B cell (primary cell): ENCODE data around the gene GRPR. TPM values are rescaled to one million over a fixed set of nuclear protein-coding genes. Genes with fewer than 3 reads are reported as not detected.

ENCODE experiments used
- ATAC-seq: fragments of 200-7000 bp; cut with Tn5 transposase; one replicate; pipeline ENCODE4 v1.10.0; 2021; ENCODE audit warnings: low read depth, mild to moderate bottlenecking, moderate number of reproducible peaks, moderate library complexity
- CTCF ChIA-PET: fragments of 350-600 bp; sonication (Branson Sonifier 250); formaldehyde crosslinking; loops from one replicate; lab custom pipeline; 2021; ENCODE audit warnings: antibody characterized with exemption, inconsistent platforms; lab: Charles Lee
- POLR2A ChIA-PET: fragments of 350-600 bp; sonication (Branson Sonifier 250); formaldehyde crosslinking; loops from one replicate; lab custom pipeline; 2021; ENCODE audit warnings: antibody characterized with exemption; lab: Charles Lee
- DNase-seq: peaks from one replicate; pipeline ENCODE4 v3.0.0; 2013
- H2AFZ ChIP-seq: 2 replicates; pipeline ENCODE4 v1.6.1; 2012; ENCODE audit warnings: mild to moderate bottlenecking, low read depth, low read length; ENCODE audit not compliant: insufficient read depth, poor library complexity, severe bottlenecking
- H3K27ac ChIP-seq, 2 donors: 1 replicate in 1 of 2; 2 replicates in 1 of 2; pipeline ENCODE4 v1.5.1; 2012 to 2013; ENCODE audit warnings: low read length in 2 of 2, mild to moderate bottlenecking in 2 of 2, moderate library complexity in 1 of 2
- H3K27me3 ChIP-seq, 4 experiments: fragments of 200-600 bp in 1 of 4; sonication (generic) in 1 of 4; replicated peaks in 1 of 4; 1 replicate in 2 of 4; 2 replicates in 2 of 4; pipeline versions ENCODE4 v1.6.1 to v1.7.0; 2013 to 2016; ENCODE audit warnings: low read length in 3 of 4, mild to moderate bottlenecking in 2 of 4, mixed read lengths in 1 of 4, moderate library complexity in 1 of 4; ENCODE audit not compliant: insufficient read depth in 4 of 4, control insufficient read depth in 3 of 4; ENCODE audit errors: control extremely low read depth in 1 of 4
- H3K36me3 ChIP-seq, 2 experiments: replicated peaks in 1 of 2; 1 replicate in 1 of 2; 2 replicates in 1 of 2; pipeline versions ENCODE4 v1.6.1 to v1.7.1; 2013; ENCODE audit warnings: low read length in 1 of 2; ENCODE audit not compliant: insufficient read depth in 2 of 2, control insufficient read depth in 1 of 2; ENCODE audit errors: control extremely low read depth in 1 of 2, extremely low read depth in 1 of 2
- H3K4me1 ChIP-seq, 2 donors: fragments of 200-600 bp in 1 of 2; sonication (generic) in 1 of 2; 1 replicate in 1 of 2; 2 replicates in 1 of 2; pipeline versions ENCODE4 v1.5.1 to v1.6.1; 2013 to 2017; ENCODE audit warnings: low read length in 2 of 2; ENCODE audit not compliant: control insufficient read depth in 2 of 2, insufficient read depth in 2 of 2
- H3K4me2 ChIP-seq: replicated peaks from 2 replicates; pipeline ENCODE3; 2012; ENCODE audit warnings: mild to moderate bottlenecking, low read depth, low read length; ENCODE audit not compliant: poor library complexity, severe bottlenecking
- H3K4me3 ChIP-seq, 5 experiments: fragments of 200-600 bp in 1 of 5; sonication (generic) in 1 of 5; 1 replicate in 3 of 5; 2 replicates in 2 of 5; pipeline versions ENCODE4 v1.5.1 to v1.7.0; 2011 to 2016; ENCODE audit warnings: low read length in 4 of 5, mild to moderate bottlenecking in 4 of 5, low read depth in 2 of 5, control low read depth in 1 of 5, moderate library complexity in 1 of 5; ENCODE audit not compliant: insufficient read depth in 1 of 5; ENCODE audit errors: control extremely low read depth in 1 of 5, extremely low read depth in 1 of 5
- H3K79me2 ChIP-seq: fragments of 200-600 bp; sonication (generic); one replicate; pipeline ENCODE4 v1.6.0; 2016; ENCODE audit warnings: low read length; ENCODE audit not compliant: control insufficient read depth, insufficient read depth
- H3K9ac ChIP-seq: fragments of 200-600 bp; sonication (generic); 2 replicates; pipeline ENCODE4 v1.6.1; 2017; ENCODE audit warnings: mild to moderate bottlenecking, low read length, moderate library complexity
- H3K9me3 ChIP-seq, 3 donors: one replicate each; pipeline versions ENCODE4 v1.6.1 to v1.7.1; 2013; ENCODE audit warnings: low read length in 2 of 3; ENCODE audit not compliant: control insufficient read depth in 2 of 3, insufficient read depth in 1 of 3; ENCODE audit errors: control extremely low read depth in 1 of 3
- H4K20me1 ChIP-seq: 2 replicates; pipeline ENCODE4 v1.6.0; 2012; ENCODE audit warnings: mild to moderate bottlenecking, low read length; ENCODE audit not compliant: insufficient read depth, control insufficient read depth, poor library complexity, severe bottlenecking
- H3K27ac Mint-ChIP-seq: one replicate; pipeline ENCODE4 v1.8.0; 2021; ENCODE audit warnings: mixed read lengths
- H3K27me3 Mint-ChIP-seq: one replicate; pipeline ENCODE4 v1.8.0; 2021; ENCODE audit warnings: mixed read lengths
- H3K4me1 Mint-ChIP-seq: one replicate; pipeline ENCODE4 v1.8.0; 2021; ENCODE audit warnings: mixed read lengths
- H3K4me3 Mint-ChIP-seq: one replicate; pipeline ENCODE4 v1.8.0; 2021; ENCODE audit warnings: mixed read lengths
- H3K9me3 Mint-ChIP-seq: one replicate; pipeline ENCODE4 v1.8.0; 2022; ENCODE audit warnings: mixed read lengths; ENCODE audit not compliant: insufficient read depth
- EZH2 ChIP-seq: IDR thresholded peaks from 2 replicates; pipeline ENCODE4 v1.6.1; 2012; ENCODE audit warnings: borderline replicate concordance, low read depth, mild to moderate bottlenecking, moderate library complexity, low read length; ENCODE audit not compliant: insufficient read depth, poor library complexity, severe bottlenecking
- WGBS: methylation state at CpG from one replicate; pipeline ENCODE4 v1.1.5; 2013; ENCODE audit warnings: missing lambda C conversion rate; ENCODE audit not compliant: insufficient coverage; 5-methylcytosine and 5-hydroxymethylcytosine counted together
- intact Hi-C: fragments of 100-400 bp; cut with micrococcal nuclease; formaldehyde crosslinking; loops from one replicate; pipeline ENCODE4 v1.10.0; 2022
- polyA plus RNA-seq: library from polyadenylated mRNA; depleted of rRNA; stranded (reverse); fragments of >200 nt; gene quantifications from 2 replicates; pipeline ENCODE4 v1.2.3, GENCODE V29; 2012
- total RNA-seq, 2 donors: library from RNA; stranded (reverse); fragments of 120-200 nt in 1 of 2; gene quantifications; 1 replicate in 1 of 2; 2 replicates in 1 of 2; pipeline versions ENCODE4 v1.2.3 to v1.2.4, GENCODE V29; 2013 to 2022
- TF ChIP-seq, protein P1 (sequence below): fragments of 200-600 bp; IDR thresholded peaks from one replicate; pipeline ENCODE4 v1.8.0; 2022; ENCODE audit warnings: antibody characterized with exemption, mild to moderate bottlenecking

Gene GRPR
- total and polyA plus RNA-seq, 2 donors (not counting 1 experiment from before 2014, with no cell fraction given), result 0.30 to 0.42 TPM

DNA sequence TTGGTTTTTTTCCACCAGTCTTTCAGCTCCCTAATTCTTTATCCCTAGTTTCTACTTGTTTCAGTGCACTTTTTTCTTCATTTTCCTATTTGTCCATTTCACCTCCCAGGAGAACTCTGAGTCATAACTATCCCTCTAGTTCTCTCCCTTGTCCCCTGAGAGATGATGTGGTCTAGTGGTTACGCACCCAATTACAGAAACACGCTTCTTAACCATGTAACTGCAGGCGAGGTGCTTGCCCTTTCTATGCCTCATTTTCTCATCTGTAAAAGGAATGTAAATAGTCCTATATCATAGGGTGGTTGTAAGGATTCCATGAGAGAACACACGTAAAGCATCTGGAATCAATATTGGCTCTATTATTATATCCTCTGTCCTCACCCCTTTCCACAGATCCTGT is 8.8 kb upstream of the GRPR start:
- Histone ChIP-seq H3K4me1 (peaks cover 22 to 24% of the 10 kb centered on the region in 2 donors), H3K9ac (no peak overlapping the region), H3K9me3 (peaks cover 0 to 2% (median 0%) of the 10 kb centered on the region in 3 donors), H2AFZ (no peak overlapping the region), H4K20me1 (no peaks in the 10 kb centered on the region), H3K4me2 (peak overlapping the region; percentile 35), H3K4me3 (no peak overlapping the region), H3K79me2 (no peaks in the 10 kb centered on the region), H3K36me3 (no peaks in the 10 kb centered on the region), H3K27ac (peak overlapping the region; percentile 41 to 42), H3K27me3 (no peaks in the 10 kb centered on the region)
- TF ChIP-seq EZH2, result no peak
- TF ChIP-seq, protein P1, sequence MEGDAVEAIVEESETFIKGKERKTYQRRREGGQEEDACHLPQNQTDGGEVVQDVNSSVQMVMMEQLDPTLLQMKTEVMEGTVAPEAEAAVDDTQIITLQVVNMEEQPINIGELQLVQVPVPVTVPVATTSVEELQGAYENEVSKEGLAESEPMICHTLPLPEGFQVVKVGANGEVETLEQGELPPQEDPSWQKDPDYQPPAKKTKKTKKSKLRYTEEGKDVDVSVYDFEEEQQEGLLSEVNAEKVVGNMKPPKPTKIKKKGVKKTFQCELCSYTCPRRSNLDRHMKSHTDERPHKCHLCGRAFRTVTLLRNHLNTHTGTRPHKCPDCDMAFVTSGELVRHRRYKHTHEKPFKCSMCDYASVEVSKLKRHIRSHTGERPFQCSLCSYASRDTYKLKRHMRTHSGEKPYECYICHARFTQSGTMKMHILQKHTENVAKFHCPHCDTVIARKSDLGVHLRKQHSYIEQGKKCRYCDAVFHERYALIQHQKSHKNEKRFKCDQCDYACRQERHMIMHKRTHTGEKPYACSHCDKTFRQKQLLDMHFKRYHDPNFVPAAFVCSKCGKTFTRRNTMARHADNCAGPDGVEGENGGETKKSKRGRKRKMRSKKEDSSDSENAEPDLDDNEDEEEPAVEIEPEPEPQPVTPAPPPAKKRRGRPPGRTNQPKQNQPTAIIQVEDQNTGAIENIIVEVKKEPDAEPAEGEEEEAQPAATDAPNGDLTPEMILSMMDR, result no peak
- Mint-ChIP-seq H3K4me1 (peaks cover 27% of the 10 kb centered on the region), H3K4me3 (peak overlapping the region; percentile 53), H3K27ac (peak overlapping the region; percentile 79), H3K9me3 (no peaks in the 10 kb centered on the region), H3K27me3 (no peaks in the 10 kb centered on the region)
- ATAC-seq (peak; percentile 24), DNase-seq (no peak)
- CTCF ChIA-PET, result no interaction called here
- no CpG with 5 or more reads among the region's 4 CpGs for WGBS
- intact Hi-C loops, result loop anchor here (1.0 kb wide), 1 partner anchor 260 kb away; the partner anchor contains the start of gene AP1S2
- POLR2A ChIA-PET, result no interaction called here

DNA sequence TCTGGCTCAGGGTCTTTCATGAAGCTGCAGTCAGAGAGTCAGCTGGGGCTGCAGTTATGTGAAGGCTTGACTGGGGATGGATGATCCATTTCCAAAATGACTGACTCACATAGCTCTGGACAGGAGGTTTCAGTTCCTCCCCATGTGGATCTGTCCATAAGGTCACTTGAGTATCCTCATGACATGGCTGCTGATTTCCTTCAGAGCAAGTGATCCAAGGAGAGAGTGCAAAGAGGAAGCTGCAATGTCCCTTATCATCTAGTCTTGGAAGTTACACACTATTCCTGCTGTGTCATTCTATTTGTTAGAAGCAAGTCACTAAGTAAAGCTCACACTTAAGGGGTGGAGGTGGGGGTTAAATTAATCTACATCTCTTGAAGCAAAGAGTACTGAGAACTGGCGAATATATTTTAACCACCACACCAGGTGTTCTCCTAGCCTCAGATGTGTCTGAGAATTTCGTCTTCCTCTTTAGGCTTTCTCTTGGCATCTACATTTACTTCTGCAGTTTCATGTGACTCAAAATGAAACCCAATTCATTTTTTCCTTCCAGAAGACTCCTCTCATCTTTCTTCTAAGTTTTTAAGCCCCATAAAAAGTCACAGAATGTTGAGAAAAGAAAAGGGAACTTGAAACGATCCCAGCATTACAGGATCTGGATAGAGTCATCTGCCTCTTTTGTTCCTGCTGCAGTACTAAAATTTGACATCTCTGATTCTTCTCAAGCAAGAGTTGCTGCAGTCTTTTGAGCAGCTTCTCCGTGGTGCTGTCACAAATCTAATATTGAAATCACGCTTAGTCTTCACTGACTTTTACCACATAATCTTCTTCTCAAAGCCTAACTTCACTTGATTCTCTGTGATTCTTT is 3.8 kb upstream of the GRPR start:
- peak overlapping the region; percentile 77 for H3K27ac Mint-ChIP-seq
- Histone ChIP-seq H2AFZ (no peak overlapping the region), H3K4me1 (peaks cover 25 to 34% of the 10 kb centered on the region in 2 donors), H3K27me3 (no peaks in the 10 kb centered on the region), H3K79me2 (no peaks in the 10 kb centered on the region), H3K4me2 (peak overlapping the region; percentile 14), H3K27ac (peak overlapping the region in 1 of 2 donors; percentile 46), H3K9me3 (peaks cover 0 to 2% (median 0%) of the 10 kb centered on the region in 3 donors), H4K20me1 (no peaks in the 10 kb centered on the region), H3K4me3 (no peak overlapping the region), H3K36me3 (no peaks in the 10 kb centered on the region), H3K9ac (no peak overlapping the region)
- peak; percentile 57 for DNase-seq
- no peaks in the 10 kb centered on the region for H3K9me3 Mint-ChIP-seq
- CTCF ChIA-PET, result interaction anchor here (0.8 kb wide), 1 partner anchor 19 kb away, joined by 3 read pairs; no protein-coding TSS in a partner anchor
- WGBS, result 60% methylated on average over 1 of the region's 5 CpGs
- POLR2A ChIA-PET, result no interaction called here
- ATAC-seq, result peak; percentile 60
- peak overlapping the region; percentile 64 for H3K4me3 Mint-ChIP-seq
- intact Hi-C loops, result no loop called here
- TF ChIP-seq EZH2, result no peak
- TF ChIP-seq, protein P1, result no peak
- no peaks in the 10 kb centered on the region for H3K27me3 Mint-ChIP-seq
- H3K4me1 Mint-ChIP-seq, result peaks cover 33% of the 10 kb centered on the region
